ENCODE measurements around the gene COMMD10.

Gene COMMD10

DNA sequence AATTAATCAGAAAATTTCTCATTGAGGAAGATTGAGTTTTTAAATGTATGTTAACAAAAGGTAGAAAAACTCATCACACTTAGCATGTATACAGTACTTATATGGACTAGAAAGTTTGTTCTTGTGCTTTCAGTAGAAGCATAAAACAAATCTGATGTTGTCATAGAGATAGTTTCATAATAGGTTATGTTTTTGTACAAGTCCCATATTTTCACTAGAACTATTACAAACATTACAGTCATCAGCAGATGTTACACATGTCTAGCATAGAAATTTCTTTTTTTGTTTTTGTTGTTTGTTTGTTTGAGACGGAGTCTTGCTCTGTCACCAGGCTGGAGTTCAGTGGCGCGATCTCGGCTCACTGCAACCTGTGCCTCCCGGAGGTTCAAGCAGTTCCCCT, 131.4 kb downstream of the COMMD10 start:
- DNase-seq (ENCODE audit: low spot score): no peak

DNA sequence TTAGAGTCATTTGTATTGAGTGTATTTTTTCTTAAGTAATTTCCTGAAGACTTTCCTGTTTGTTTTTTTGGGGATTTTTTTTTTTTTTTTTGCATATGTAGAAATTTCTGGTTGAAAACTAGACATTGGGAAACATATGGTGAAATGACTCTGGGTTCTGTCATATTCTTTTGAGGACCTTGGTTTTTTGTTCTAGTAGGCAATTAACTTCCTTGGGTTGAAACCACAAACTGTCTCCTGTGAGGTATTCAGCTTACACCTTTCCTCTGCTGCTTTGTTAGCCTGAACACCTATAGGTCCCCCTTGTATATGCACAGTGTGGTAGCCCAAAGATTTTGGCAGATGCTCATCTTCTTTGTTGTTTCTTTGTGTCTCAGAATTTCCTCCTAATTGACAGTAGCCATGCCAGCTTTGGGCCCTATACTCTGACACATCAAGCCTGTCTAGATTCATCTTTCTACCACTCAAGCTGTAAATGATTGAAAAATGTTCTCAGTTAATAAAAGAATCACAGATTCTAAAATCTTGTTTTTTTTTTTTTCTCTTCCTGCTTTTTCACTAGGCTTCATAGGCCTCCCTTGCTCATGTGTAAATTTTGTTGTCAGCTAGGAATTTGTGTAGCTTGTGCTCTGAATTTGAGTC, 140.6 kb downstream of the COMMD10 start:
- DNase-seq (ENCODE audit: low spot score): no peak

DNA sequence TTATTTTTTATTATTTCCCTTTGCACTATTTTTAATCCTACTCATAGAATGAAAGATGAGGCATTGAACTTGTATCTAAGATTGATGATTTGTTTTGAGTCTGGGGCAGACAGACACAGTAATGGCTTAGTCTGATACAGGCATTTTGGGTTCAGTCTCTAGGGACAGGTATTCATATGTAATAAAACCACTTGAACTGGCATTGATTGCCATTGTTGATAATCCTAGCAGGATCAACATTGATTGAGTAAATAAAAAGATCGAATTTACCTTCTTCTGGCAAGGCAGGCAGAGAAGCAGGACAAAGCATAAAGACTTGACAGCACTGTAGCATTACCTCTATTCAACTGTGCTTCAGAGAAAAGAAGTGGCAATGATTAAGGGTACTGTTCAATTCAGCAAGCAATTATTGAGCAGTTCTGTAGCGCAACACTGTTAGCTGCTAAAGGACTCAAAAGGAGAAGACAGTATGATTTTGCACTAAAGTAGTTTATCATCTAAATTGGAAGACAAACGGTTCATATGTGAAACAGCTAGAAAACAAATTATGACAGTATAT, 144.4 kb downstream of the COMMD10 start:
- no peak for DNase-seq (ENCODE audit: low spot score)

DNA sequence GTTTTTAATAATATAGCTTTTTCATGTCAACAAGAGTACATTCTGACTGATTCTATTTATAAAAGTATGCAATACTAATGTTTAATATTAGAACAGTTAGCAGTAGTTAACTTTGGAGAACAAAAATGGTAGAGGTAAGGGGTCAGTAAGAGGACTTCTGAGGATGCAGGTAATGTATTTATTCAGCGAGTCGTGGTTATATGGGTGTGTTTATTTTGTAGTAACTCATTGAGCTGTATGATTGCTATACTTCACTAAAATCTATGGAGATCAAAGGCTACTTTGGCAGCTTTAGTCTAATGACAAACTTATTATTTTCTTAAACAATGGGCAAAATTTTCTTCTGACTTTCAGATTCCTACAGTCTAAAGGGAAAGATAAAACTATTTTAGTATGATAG, 146.5 kb downstream of the COMMD10 start:
- no peak for DNase-seq (ENCODE audit: low spot score)

DNA sequence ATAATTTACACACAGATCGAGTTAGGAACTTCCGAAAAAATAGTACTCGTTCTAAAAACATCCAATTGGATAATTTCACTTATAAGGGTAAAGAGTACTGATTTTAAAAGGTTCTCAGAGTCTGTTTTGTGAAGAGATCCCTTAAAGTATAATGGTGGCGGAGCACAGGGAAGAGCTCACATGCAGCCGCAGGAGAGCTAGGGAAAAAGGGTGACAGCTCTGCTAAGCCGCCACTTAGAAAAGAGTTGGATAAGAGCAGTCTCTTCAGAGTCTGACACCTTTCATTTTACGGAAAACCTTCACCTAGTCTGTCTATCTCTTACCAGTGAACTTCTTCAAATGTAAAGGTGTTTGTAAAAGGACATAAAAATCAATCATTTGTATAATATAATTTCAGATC, 149.9 kb downstream of the COMMD10 start:
- no peak for DNase-seq (ENCODE audit: low spot score)

DNA sequence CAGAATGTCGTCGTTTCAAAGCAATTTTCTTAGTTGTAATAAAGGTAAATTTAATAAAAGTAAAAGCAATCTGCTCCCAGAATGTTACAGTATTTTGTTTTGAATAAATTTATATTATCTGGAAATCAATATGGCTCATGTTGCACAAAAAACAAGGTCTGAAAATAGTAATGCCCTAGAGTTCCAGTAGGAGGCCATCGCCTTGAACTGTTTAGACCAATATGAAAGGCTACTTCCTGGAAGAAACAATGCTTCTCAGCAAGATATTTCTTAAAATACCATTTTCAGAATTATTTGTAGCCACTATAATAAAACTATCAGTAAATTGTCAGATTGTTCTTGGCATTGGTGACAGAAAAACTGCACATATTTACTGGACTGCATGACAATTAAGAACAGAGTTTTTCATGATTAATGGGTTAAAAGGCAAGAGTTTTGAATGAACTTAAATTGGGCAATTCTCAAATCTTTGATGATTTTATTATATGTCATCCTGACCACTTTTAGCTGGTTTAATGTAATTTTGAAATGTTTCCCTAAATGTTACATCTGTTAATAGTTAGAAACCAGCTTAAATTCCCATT, 153.2 kb downstream of the COMMD10 start:
- DNase-seq (ENCODE audit: low spot score): no peak

DNA sequence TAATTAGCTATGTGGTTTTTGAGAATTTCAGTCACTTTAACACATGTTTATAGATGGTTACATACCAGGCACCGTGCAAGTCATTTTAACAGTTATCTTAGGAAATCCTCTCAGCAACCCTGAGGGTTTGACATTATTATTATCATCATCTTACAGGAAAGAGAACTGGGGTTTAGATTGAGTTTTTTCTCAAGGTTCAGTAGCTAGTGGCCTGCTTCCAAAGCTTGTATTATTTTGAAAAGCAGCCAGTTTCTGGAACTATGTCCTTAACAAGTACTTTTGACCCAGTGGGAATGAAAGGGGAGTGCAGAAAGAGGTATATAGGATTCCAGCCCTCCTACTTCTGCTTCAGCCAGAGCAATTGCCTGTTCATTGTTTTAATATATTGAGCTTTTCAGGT, 157.5 kb downstream of the COMMD10 start:
- no peak for DNase-seq (ENCODE audit: low spot score)

DNA sequence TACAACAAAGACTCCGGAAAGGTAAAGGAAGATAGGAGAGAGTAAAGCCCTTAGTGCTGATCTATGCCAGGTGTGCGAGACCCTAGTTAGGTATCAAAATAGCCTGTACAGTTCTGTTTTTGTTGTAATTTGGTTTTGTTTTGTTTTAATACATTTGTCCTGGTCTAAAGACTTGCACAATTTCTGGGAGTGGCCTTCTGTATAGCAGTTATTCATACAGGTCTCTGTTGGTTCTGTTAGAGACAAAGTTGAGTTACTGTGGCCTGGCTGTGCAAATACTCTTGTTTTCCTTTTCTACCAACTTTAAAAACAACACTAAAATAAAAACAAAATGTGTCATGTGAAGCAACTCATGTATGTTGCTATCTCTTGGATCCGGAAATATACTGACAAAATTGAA, 163.6 kb downstream of the COMMD10 start:
- DNase-seq (ENCODE audit: low spot score): no peak

DNA sequence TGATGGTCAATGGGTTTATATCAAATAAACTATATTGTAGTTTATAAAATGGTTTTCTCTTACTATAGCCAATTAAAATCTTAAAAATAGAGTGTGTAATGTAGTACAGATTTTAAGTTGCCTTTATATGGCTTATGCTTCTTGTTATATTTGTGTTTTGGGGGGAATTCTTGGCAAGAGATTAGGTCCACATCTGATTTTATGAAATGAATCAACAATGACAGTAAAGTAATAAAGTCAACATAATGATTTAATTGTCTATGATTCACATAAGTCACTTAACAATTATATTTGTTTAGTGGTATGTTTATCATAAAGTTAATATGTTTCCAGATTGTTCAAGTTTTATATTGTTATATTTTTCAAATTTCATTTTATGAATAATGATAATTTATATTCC, 164.8 kb downstream of the COMMD10 start:
- DNase-seq (ENCODE audit: low spot score): no peak

DNA sequence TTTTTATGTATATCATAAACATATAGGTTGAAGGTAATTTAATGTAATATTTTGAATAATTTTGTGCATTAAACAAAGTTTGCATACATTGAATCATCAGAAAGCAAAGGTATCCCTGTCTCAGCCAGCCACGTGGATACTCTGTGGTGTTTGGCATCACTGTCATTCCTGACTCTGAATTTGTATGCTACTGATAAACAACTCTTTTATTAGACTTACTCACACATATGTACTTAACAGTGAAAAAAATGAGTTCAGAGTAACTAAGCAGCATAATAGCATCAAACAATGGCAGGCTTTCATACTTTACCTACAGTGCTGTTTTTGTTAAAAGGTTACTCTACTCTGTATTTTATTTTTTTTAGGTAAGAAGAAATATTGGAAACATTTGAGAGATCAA, 171.9 kb downstream of the COMMD10 start:
- DNase-seq (ENCODE audit: low spot score): no peak

DNA sequence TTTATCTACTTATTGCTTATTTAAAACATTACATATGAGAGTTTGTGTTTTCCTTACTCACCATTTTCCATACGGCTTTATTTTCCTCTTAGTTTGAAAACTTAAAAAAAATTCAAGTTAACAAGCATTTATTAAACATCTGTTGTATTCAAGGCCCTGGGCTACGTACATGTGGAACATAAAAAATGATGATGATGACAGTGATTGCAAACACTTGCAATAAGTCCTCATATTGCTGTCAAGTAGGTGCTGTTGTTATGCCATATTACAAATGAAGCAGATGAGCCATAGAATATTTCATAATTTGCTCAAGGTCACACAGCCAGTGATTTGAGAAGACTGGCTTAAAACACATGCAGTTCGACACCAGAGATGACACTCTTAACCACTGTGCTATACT, 180.6 kb downstream of the COMMD10 start:
- no peak for DNase-seq (ENCODE audit: low spot score)

DNA sequence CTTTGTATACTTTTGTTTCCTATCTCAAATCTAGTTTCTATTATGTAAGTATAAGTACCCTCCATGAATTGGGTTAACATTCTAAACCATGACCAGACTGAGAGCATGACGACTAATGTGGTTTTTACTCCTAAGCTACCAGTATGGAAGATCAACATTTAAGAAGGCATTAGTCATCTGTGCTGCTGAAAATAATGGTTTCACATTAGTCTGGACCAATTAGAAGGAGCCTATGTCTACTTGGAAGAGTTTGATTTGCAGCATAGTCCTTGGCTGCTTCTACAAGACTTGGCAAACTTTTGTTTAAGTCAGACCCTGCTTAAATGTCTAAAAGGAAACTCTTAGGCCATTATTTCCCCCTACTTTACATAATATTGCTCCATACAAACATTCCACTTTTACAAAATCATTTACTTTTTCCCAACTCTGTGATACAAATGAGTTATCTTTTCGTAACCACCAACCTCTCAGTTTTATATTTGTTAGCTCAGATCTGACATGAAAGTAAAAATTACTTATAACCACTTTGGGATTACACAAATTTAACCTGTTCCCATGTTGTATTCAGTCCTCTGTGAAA, 186.7 kb downstream of the COMMD10 start:
- peak; percentile 3 for DNase-seq (ENCODE audit: low spot score)

DNA sequence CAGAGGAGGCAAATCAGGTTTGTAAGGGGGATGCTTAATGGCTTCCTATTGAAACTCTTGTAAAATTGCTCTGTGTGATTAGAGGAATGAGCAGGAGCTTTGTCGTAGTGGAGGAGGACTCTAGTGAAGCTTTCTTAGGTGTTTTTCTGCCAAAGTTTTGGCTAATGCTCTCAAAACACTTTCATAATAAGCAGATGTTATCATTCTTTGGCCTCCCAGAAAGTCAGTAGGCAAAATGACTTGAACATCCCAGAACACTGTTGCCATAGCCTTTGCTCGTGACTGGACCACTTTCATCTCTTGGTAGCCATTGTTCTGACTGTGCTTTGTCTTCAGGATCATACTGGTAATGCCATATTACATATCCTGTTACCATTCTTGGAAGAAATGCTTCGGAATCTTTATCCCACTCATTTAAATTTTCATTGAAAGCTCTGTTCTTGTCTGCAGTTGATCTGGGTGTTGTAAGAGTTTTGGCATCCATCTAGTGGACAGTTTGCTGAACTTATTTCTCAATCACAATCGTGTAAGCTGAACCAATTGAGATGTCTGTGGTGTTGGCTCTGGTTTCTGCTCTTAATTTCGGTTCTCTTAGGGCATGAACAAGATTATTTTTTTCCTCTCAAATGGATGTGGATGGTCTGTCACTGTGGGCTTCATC, 187.6 kb downstream of the COMMD10 start:
- DNase-seq (ENCODE audit: low spot score): no peak

DNA sequence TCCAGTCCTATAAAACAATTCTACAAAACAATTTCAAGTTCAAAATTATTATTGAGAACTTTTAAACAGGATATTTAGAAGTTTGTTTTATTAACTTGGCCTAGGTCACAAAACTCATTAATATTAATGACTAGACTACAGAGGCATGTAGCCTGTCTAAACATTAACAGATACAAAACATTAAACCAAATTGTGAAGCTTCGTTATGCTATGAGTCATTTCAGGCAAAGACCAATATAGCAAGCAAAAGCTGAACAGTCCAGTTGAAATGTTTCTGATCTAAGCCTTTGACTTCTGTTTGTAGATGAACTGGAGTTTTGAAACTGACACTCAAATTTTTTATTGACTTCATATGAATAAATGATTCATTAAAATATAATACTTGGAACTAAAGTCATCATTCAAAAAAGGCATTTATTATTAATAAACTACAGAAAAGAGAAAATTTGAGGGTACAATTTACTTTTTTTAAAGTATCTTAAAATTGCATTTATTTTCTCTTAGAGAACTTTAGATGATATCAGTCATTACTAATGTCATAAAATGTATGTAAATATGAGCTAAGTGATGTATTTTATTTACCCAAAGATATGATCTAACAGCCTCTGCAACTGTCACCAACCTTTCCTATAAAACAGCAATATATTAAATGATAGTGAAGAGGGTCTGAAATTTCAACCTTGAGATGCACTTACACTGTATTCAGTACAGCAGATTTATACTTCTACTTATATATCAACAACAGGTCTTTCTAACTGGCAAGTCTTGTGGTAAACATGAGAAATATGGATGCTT, 188.8 kb downstream of the COMMD10 start:
- no peak for DNase-seq (ENCODE audit: low spot score)

DNA sequence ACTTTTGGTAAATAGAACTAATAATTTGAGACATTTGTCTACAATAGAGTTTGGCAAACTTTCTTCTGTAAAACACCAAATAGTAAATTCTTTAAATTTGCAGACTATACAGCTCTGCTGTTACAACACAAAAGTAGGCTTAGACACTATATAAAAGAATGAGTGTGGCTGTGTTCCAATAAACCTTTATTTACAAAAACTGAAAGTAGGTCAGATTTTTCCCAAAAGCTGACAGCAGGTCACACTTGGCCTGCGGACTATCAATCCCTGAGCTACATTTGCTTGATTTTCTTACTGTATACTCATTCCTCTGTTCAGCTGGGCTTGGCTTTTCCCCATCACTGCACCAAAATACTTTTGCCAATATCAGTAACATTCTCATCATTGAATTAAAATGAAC, 189.4 kb downstream of the COMMD10 start:
- DNase-seq (ENCODE audit: low spot score): no peak

DNA sequence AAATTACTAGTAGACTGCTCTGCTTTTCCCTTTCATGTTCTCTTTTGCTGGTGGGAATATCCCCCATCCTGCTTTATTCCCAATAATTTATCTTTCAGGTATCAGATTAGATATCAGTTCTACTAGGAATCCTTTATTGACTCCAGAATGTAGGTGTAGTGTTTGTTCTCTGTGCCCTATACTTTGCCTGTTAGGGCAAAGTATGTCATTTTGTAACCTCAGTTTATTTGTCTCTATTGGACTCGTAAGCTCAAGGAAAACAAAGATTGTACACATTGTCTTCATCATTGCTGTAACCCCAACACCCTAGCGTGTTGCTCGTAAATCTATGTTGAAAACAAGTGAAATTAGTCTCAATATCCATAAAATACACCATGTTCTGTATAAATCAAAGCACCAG, 190.5 kb downstream of the COMMD10 start:
- DNase-seq (ENCODE audit: low spot score): no peak

DNA sequence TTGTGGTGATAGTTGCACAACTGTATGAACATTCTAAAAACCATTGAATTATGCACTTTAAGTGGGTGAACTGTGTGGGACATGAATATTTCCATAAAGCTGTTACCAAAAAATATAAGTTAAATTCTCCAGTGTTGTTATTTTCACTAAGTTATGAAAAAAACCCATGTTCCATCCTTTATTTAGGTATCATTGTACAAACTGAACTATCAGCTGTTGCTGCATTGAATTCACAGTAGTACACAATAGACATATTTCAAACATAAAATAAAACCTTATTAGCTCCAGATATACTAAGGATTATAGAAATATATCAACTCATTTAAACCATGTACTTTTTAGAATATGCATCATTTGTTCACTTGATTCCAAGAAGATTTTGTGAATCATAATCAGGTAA, 192.1 kb downstream of the COMMD10 start:
- DNase-seq (ENCODE audit: low spot score): no peak

DNA sequence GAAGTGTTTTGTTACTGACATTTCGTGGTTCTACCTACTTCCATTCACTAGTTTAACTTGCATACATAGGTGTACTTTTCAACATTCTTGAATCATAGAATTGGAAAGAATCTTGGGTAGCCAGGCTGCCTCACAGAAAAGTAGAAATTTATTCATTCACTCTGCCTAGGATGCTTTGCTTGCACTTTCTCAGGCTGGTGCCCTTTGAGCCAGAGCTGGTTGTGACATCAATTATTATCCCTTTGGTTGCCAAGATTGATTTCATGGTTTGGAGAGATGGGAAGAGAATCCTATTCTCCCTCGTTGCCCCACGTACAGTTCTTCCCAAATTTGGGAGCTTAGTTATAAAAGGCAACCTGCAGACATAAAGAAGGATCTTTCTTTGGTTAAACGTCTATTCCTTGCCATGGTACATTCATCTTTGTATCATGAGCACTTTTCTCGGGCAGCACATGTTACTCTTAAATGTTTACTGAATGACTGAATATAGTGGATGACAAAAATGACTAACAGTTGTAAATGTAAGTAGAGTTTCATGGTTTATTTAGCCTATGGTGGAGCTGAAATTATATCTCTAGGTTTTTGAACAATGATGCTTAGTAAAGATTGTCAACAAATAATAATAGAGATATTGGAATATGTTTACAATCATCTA, 195.5 kb downstream of the COMMD10 start:
- DNase-seq (ENCODE audit: low spot score): no peak

DNA sequence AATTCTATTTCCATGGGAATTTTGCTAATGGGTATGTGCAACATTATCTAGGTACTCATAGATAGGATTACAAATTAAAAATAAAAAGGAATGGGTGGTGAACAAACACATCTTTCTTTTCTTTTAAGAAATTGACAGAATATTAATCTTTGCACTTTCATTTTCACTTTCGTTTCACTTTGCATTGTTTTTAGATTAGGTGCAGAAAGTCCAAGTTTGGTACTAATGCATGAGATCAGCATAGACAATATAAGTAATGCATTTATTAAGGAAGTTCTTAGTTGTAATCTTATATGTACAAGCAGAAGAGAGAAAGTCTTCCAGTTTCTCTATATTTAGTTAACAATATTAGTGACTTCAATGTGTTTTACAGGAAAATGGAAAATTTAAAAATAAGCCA, 196.5 kb downstream of the COMMD10 start:
- DNase-seq (ENCODE audit: low spot score): no peak

DNA sequence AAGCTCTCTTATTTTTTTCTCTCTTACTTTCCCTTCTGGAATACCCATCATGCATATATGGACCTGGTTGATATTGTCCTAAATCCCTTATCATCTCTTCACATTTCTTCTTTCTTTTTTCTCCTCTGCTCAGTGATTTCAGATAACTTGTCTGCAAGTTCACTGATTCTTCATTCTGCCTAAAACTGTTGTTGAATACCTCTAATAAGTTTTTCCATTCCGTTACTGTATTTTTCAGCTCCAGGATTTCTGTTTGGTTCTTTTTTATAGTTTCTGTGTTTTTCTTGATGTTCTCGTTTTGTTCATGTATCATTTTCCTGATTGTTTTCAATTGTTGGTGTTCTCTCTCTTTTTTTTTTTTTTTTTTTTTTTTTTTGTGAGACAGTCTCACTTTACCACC, 203.7 kb downstream of the COMMD10 start:
- DNase-seq (ENCODE audit: low spot score): no peak

DNA sequence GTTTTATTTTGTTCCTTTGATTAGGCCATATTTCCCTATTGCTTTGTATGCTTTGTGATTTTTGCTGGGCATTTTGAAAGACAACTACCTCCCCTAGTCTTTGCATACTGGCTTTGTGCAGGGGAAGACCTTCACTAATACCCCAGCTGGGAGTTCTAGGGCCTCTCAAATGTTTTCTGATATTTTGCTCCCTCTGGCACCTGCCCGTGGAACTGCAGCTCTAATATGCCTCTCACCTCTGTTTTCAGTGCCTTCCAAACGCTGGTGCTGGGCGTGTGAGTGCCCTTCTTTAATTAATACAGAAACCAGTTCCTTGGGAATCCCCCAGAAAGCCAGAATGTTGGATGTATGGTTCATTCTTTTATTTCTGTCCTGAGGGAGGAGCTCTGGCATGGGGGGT, 204.5 kb downstream of the COMMD10 start:
- DNase-seq (ENCODE audit: low spot score): no peak

DNA sequence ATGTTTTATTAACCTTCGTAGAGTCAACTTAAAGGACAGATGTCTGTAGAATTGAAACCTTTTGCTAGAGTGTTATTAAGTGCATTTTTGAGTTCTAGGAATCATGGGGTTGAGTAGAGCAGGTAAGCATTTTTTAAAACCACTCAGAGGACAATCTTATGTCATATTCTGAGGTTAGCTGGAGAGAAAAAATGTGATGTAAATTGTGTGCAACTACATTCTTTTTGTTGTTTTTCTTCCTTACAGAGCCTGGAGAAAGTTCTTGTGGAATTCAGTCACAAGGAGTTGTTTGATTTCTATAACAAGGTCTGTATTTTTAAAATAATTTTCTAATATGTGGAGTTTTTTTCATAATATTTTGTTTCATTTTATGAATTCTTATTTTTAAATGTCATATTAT, 206.4 kb downstream of the COMMD10 start:
- no peak for DNase-seq (ENCODE audit: low spot score)
